Suprapubic skin (tissue), 4 donors: ENCODE data around the gene GCSH.

Source experiments
- EP300 ChIP-seq: sonication (generic); formaldehyde crosslinking; IDR thresholded peaks from one replicate; pipeline ENCODE4 v1.6.1; 2017; ENCODE audit warnings: antibody characterized with exemption
- POLR2A ChIP-seq, 2 donors: fragments of 450-650 bp; IDR thresholded peaks; one replicate each; pipeline ENCODE4 v1.6.1; 2017; ENCODE audit warnings: antibody characterized with exemption in 2 of 2, mild to moderate bottlenecking in 2 of 2, moderate library complexity in 2 of 2
- POLR2AphosphoS5 ChIP-seq, 3 donors: sonication (generic); formaldehyde crosslinking; IDR thresholded peaks; one replicate each; pipeline ENCODE4 v1.6.1; 2017; ENCODE audit warnings: antibody characterized with exemption in 3 of 3
- TF ChIP-seq, protein P1 (sequence below), 2 donors: fragments of 200-600 bp in 1 of 2; fragments of 450-650 bp in 1 of 2; sonication (generic) in 1 of 2; IDR thresholded peaks; one replicate each; pipeline ENCODE4 v1.5.1; 2016 to 2019; ENCODE audit warnings: antibody characterized with exemption in 2 of 2, mild to moderate bottlenecking in 1 of 2, moderate library complexity in 1 of 2

DNA sequence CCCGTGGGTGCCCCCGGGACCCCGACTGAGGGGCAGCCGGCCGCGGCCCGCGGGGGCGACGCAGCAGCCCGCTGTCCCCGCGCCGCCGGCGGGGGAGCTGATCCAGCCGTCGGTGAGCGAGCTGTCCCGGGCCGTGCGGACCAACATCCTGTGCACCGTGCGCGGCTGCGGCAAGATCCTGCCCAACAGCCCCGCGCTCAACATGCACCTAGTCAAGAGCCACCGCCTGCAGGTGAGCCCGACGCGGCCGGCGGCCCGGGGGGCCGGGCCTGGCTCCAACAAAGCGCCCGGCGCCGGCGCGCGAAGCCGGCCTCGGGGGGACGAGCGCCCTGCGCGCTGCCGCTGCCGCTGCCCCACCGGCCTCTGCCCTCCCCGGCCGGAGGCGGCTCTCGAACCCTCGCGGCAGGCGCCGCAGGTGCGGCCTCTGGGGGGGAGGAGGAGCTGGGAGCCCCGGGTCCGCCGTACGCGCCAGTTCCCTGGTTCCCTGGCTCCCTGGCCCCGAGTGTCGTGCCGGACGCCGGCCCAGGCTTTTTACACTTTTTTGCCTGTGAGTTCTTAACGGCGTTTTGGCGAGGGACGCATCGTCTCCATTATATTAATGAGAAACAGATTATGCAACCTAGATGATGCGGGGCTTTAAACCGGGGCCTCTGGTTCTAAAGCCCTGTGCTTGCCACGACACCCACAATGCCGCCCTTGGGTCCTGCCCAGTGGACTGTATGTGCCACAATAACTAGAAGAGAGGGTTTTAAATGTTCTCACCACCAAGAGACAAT is 60.0 kb downstream of the GCSH start:
- TF ChIP-seq EP300 (no peak), POLR2A (IDR thresholded peaks at IDR 0.05) (peak in 1 of 2 donors; percentile 3), POLR2AphosphoS5 (IDR thresholded peaks at IDR 0.05) (no peak)
- TF ChIP-seq, protein P1, sequence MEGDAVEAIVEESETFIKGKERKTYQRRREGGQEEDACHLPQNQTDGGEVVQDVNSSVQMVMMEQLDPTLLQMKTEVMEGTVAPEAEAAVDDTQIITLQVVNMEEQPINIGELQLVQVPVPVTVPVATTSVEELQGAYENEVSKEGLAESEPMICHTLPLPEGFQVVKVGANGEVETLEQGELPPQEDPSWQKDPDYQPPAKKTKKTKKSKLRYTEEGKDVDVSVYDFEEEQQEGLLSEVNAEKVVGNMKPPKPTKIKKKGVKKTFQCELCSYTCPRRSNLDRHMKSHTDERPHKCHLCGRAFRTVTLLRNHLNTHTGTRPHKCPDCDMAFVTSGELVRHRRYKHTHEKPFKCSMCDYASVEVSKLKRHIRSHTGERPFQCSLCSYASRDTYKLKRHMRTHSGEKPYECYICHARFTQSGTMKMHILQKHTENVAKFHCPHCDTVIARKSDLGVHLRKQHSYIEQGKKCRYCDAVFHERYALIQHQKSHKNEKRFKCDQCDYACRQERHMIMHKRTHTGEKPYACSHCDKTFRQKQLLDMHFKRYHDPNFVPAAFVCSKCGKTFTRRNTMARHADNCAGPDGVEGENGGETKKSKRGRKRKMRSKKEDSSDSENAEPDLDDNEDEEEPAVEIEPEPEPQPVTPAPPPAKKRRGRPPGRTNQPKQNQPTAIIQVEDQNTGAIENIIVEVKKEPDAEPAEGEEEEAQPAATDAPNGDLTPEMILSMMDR (IDR thresholded peaks at IDR 0.05), result no peak
